ENCODE data around the gene CDC123.

GRCh38 chr10:12237265-12238220, 41.6 kb downstream of the CDC123 start:
- TF ChIP-seq CTCF (IDR thresholded peaks at IDR 0.05), result no peak
- no peak for TF ChIP-seq POLR2A (IDR thresholded peaks at IDR 0.05)
- no peak for TF ChIP-seq POLR2AphosphoS5 (IDR thresholded peaks at IDR 0.05)
- TF ChIP-seq EP300 (IDR thresholded peaks at IDR 0.05), result no peak
